ENCODE results near the gene MAGEA2.
"Not testable (repeated sequence)": the region's sequence is repeated elsewhere in the genome, so short reads cannot be mapped to it uniquely, and the experiment has no call there.

The MAGEA2 gene

DNA sequence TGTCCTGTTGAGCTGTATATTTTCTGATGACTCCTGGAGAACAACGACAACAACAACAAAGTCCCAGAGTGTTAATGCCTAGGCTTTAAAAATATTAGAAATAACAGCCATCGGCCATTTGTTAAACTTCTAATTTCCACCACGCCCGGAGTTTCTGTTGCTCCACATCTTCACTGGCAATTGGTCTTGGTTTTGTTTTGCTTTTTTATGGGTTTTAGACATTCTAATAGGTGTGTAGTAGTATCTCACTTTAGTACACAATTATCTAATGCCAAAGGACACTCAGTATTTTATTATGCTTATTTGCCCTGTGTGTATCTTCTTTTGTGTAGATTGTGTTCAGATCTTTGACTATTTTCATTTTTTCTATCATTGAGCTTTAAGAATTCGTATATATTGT is 15.1 kb downstream of the MAGEA2 start:
- no peak for ATAC-seq

DNA sequence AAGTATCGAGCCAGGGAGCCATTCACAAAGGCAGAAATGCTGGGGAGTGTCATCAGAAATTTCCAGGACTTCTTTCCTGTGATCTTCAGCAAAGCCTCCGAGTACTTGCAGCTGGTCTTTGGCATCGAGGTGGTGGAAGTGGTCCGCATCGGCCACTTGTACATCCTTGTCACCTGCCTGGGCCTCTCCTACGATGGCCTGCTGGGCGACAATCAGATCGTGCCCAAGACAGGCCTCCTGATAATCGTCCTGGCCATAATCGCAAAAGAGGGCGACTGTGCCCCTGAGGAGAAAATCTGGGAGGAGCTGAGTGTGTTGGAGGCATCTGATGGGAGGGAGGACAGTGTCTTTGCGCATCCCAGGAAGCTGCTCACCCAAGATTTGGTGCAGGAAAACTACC is 17.1 kb downstream of the MAGEA2 start:
- ATAC-seq: not testable (repeated sequence)

More for the DNA sequence above, 15.1 kb downstream of the MAGEA2 start:
- TF ChIP-seq ISL1 (CRISPR knock-in tag; IDR thresholded peaks at IDR 0.05) (no peak), PPARA (CRISPR knock-in tag; IDR thresholded peaks at IDR 0.05; ENCODE audit: borderline replicate concordance) (no peak), ARNTL (CRISPR knock-in tag; IDR thresholded peaks at IDR 0.05; ENCODE audit: borderline replicate concordance, low read depth) (no peak), ZNF70 (CRISPR knock-in tag; IDR thresholded peaks at IDR 0.05) (no peak), ZNF8 (CRISPR knock-in tag; IDR thresholded peaks at IDR 0.05) (no peak), TCF4 (CRISPR knock-in tag; IDR thresholded peaks at IDR 0.05; ENCODE audit: borderline replicate concordance) (no peak), ZFP3 (CRISPR knock-in tag; IDR thresholded peaks at IDR 0.05) (no peak), RARB (CRISPR knock-in tag; IDR thresholded peaks at IDR 0.05) (no peak), ZNF565 (CRISPR knock-in tag; conservative IDR thresholded peaks at IDR 0.05; ENCODE audit: low read depth) (no peak), SNAI2 (CRISPR knock-in tag; IDR thresholded peaks at IDR 0.05) (no peak), OSR1 (CRISPR knock-in tag; IDR thresholded peaks at IDR 0.05) (no peak), CSDC2 (CRISPR knock-in tag; IDR thresholded peaks at IDR 0.05) (no peak), TOX (CRISPR knock-in tag; IDR thresholded peaks at IDR 0.05; ENCODE audit: borderline replicate concordance) (no peak)
- TF ChIP-seq, protein P1, sequence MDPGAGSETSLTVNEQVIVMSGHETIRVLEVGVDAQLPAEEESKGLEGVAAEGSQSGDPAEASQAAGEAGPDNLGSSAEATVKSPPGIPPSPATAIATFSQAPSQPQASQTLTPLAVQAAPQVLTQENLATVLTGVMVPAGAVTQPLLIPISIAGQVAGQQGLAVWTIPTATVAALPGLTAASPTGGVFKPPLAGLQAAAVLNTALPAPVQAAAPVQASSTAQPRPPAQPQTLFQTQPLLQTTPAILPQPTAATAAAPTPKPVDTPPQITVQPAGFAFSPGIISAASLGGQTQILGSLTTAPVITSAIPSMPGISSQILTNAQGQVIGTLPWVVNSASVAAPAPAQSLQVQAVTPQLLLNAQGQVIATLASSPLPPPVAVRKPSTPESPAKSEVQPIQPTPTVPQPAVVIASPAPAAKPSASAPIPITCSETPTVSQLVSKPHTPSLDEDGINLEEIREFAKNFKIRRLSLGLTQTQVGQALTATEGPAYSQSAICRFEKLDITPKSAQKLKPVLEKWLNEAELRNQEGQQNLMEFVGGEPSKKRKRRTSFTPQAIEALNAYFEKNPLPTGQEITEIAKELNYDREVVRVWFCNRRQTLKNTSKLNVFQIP (CRISPR knock-in tag; IDR thresholded peaks at IDR 0.05; ENCODE audit: borderline replicate concordance, low read depth): no peak
- TF ChIP-seq, protein P2, sequence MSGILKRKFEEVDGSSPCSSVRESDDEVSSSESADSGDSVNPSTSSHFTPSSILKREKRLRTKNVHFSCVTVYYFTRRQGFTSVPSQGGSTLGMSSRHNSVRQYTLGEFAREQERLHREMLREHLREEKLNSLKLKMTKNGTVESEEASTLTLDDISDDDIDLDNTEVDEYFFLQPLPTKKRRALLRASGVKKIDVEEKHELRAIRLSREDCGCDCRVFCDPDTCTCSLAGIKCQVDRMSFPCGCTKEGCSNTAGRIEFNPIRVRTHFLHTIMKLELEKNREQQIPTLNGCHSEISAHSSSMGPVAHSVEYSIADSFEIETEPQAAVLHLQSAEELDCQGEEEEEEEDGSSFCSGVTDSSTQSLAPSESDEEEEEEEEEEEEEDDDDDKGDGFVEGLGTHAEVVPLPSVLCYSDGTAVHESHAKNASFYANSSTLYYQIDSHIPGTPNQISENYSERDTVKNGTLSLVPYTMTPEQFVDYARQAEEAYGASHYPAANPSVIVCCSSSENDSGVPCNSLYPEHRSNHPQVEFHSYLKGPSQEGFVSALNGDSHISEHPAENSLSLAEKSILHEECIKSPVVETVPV (CRISPR knock-in tag; IDR thresholded peaks at IDR 0.05): no peak
- TF ChIP-seq, protein P3, sequence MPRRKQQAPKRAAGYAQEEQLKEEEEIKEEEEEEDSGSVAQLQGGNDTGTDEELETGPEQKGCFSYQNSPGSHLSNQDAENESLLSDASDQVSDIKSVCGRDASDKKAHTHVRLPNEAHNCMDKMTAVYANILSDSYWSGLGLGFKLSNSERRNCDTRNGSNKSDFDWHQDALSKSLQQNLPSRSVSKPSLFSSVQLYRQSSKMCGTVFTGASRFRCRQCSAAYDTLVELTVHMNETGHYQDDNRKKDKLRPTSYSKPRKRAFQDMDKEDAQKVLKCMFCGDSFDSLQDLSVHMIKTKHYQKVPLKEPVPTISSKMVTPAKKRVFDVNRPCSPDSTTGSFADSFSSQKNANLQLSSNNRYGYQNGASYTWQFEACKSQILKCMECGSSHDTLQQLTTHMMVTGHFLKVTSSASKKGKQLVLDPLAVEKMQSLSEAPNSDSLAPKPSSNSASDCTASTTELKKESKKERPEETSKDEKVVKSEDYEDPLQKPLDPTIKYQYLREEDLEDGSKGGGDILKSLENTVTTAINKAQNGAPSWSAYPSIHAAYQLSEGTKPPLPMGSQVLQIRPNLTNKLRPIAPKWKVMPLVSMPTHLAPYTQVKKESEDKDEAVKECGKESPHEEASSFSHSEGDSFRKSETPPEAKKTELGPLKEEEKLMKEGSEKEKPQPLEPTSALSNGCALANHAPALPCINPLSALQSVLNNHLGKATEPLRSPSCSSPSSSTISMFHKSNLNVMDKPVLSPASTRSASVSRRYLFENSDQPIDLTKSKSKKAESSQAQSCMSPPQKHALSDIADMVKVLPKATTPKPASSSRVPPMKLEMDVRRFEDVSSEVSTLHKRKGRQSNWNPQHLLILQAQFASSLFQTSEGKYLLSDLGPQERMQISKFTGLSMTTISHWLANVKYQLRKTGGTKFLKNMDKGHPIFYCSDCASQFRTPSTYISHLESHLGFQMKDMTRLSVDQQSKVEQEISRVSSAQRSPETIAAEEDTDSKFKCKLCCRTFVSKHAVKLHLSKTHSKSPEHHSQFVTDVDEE (CRISPR knock-in tag; IDR thresholded peaks at IDR 0.05): no peak

DNA sequence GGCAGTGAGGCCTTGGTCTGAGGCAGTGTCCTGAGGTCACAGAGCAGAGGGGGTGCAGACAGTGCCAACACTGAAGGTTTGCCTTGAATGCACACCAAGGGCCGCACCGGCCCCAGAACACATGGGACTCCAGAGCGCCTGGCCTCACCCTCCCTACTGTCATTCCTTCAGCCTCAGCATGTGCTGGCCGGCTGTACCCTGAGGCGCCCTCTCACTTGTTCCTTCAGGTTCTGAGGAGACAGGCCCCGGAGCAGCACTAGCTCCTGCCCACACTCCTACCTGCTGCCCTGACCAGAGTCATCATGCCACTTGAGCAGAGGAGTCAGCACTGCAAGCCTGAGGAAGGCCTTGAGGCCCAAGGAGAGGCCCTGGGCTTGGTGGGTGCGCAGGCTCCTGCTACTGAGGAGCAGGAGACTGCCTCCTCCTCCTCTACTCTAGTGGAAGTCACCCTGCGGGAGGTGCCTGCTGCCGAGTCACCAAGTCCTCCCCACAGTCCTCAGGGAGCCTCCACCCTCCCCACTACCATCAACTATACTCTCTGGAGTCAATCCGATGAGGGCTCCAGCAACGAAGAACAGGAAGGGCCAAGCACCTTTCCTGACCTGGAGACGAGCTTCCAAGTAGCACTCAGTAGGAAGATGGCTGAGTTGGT is 17.7 kb downstream of the MAGEA2 start:
- no peak for ATAC-seq
- no peak for TF ChIP-seq ZFP30 (CRISPR knock-in tag; IDR thresholded peaks at IDR 0.05)
- TF ChIP-seq OSR1 (CRISPR knock-in tag; IDR thresholded peaks at IDR 0.05): no peak
- no peak for TF ChIP-seq BACH2 (CRISPR knock-in tag; IDR thresholded peaks at IDR 0.05; ENCODE audit: borderline replicate concordance)
- TF ChIP-seq, protein P4, sequence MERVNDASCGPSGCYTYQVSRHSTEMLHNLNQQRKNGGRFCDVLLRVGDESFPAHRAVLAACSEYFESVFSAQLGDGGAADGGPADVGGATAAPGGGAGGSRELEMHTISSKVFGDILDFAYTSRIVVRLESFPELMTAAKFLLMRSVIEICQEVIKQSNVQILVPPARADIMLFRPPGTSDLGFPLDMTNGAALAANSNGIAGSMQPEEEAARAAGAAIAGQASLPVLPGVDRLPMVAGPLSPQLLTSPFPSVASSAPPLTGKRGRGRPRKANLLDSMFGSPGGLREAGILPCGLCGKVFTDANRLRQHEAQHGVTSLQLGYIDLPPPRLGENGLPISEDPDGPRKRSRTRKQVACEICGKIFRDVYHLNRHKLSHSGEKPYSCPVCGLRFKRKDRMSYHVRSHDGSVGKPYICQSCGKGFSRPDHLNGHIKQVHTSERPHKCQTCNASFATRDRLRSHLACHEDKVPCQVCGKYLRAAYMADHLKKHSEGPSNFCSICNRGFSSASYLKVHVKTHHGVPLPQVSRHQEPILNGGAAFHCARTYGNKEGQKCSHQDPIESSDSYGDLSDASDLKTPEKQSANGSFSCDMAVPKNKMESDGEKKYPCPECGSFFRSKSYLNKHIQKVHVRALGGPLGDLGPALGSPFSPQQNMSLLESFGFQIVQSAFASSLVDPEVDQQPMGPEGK (CRISPR knock-in tag; IDR thresholded peaks at IDR 0.05; ENCODE audit: borderline replicate concordance): no peak
- TF ChIP-seq, protein P3 (CRISPR knock-in tag; IDR thresholded peaks at IDR 0.05): no peak
- TF ChIP-seq TOX (CRISPR knock-in tag; IDR thresholded peaks at IDR 0.05; ENCODE audit: borderline replicate concordance): no peak
- no peak for TF ChIP-seq ZFP3 (CRISPR knock-in tag; IDR thresholded peaks at IDR 0.05)
- TF ChIP-seq CSDC2 (CRISPR knock-in tag; IDR thresholded peaks at IDR 0.05): no peak
- no peak for TF ChIP-seq PPARA (CRISPR knock-in tag; IDR thresholded peaks at IDR 0.05; ENCODE audit: borderline replicate concordance)
- no peak for TF ChIP-seq TCF4 (CRISPR knock-in tag; IDR thresholded peaks at IDR 0.05; ENCODE audit: borderline replicate concordance)

Data from SK-N-SH treated with all-trans-retinoic acid at 6 μM for 48 hours (cell line).